WTC11 (cell line): ENCODE measurements around the gene SIAE.

Experiments
- ETV6 ChIP-seq: sonication (generic); formaldehyde crosslinking; IDR thresholded peaks from 2 replicates; pipeline ENCODE4 v1.8.1; 2022; ENCODE audit warnings: mild to moderate bottlenecking, missing genetic modification reagents
- HMGA2 ChIP-seq: fragments of 250-450 bp; sonication (Bioruptor Pico); IDR thresholded peaks from 2 replicates; pipeline ENCODE4 v1.4.0; 2021; ENCODE audit warnings: mild to moderate bottlenecking, moderate library complexity
- JUN ChIP-seq: sonication (generic); formaldehyde crosslinking; IDR thresholded peaks from 2 replicates; pipeline ENCODE4 v1.8.0; 2023; ENCODE audit warnings: mild to moderate bottlenecking, missing genetic modification reagents
- NFYB ChIP-seq: sonication (generic); formaldehyde crosslinking; conservative IDR thresholded peaks from 2 replicates; pipeline ENCODE4 v1.8.0; 2022; ENCODE audit warnings: low read depth, missing genetic modification reagents
- TF ChIP-seq, protein P1 (sequence below): sonication (generic); formaldehyde crosslinking; IDR thresholded peaks from 2 replicates; pipeline ENCODE4 v1.8.1; 2023; ENCODE audit warnings: mild to moderate bottlenecking, missing genetic modification reagents, moderate library complexity
- TF ChIP-seq, protein P2 (sequence below): fragments of 200-600 bp; IDR thresholded peaks from 2 replicates; pipeline ENCODE4 v1.8.0; 2022; ENCODE audit warnings: antibody characterized with exemption
- TF ChIP-seq, protein P3 (sequence below): sonication (generic); formaldehyde crosslinking; IDR thresholded peaks from 2 replicates; pipeline ENCODE4 v1.8.1; 2022; ENCODE audit warnings: mild to moderate bottlenecking, moderate library complexity, missing genetic modification reagents
- TF ChIP-seq, protein P4 (sequence below): sonication (generic); formaldehyde crosslinking; IDR thresholded peaks from 2 replicates; pipeline ENCODE4 v1.8.1; 2023; ENCODE audit warnings: mild to moderate bottlenecking, missing genetic modification reagents, moderate library complexity
- TF ChIP-seq, protein P5 (sequence below): sonication (generic); formaldehyde crosslinking; conservative IDR thresholded peaks from 2 replicates; pipeline ENCODE4 v1.8.1; 2022; ENCODE audit warnings: mild to moderate bottlenecking, missing genetic modification reagents
- TF ChIP-seq, protein P6 (sequence below): sonication (generic); formaldehyde crosslinking; IDR thresholded peaks from 2 replicates; pipeline ENCODE4 v1.8.0; 2023; ENCODE audit warnings: missing genetic modification reagents
- TF ChIP-seq, protein P7 (sequence below): fragments of 250-450 bp; sonication (Bioruptor Pico); IDR thresholded peaks from 2 replicates; pipeline ENCODE4 v1.8.0; 2021; ENCODE audit warnings: mild to moderate bottlenecking
- TF ChIP-seq, protein P8 (sequence below): sonication (generic); formaldehyde crosslinking; IDR thresholded peaks from 2 replicates; pipeline ENCODE4 v1.8.0; 2022; ENCODE audit warnings: mild to moderate bottlenecking, missing genetic modification reagents

DNA sequence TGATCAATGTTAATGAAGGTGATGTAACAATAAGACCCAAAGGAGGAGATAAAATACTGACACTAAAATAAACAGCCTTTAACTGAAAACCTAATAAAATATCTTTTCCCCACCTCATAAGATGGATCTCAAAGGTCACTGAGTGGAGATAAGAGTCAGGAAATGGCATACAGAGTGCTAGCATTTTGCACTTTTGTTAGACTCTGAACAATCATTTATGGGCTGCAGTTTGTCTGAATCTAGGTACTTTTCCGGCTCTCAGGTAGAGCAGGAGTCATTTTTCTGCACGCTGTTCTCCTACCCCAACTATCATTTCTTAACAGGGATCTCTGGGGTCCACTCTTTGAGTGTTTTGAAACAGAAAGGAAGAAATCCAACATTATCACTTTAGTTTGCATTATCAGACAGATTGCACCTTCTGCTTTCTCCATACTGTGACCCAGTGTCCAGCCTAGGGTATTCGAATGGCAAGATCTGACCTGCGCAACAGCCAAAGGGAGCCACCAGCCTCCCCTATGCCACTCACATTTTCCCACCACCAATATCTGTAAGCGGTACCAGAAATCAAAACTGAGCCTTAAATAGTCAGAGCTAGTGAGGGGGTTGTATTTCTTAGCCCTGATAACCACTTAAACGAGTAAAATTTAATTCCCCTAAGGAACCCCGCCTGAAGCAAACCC is 863 bp downstream of the SIAE start:
- TF ChIP-seq, protein P1, sequence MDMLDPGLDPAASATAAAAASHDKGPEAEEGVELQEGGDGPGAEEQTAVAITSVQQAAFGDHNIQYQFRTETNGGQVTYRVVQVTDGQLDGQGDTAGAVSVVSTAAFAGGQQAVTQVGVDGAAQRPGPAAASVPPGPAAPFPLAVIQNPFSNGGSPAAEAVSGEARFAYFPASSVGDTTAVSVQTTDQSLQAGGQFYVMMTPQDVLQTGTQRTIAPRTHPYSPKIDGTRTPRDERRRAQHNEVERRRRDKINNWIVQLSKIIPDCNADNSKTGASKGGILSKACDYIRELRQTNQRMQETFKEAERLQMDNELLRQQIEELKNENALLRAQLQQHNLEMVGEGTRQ (CRISPR knock-in tag) = no peak
- TF ChIP-seq, protein P2, sequence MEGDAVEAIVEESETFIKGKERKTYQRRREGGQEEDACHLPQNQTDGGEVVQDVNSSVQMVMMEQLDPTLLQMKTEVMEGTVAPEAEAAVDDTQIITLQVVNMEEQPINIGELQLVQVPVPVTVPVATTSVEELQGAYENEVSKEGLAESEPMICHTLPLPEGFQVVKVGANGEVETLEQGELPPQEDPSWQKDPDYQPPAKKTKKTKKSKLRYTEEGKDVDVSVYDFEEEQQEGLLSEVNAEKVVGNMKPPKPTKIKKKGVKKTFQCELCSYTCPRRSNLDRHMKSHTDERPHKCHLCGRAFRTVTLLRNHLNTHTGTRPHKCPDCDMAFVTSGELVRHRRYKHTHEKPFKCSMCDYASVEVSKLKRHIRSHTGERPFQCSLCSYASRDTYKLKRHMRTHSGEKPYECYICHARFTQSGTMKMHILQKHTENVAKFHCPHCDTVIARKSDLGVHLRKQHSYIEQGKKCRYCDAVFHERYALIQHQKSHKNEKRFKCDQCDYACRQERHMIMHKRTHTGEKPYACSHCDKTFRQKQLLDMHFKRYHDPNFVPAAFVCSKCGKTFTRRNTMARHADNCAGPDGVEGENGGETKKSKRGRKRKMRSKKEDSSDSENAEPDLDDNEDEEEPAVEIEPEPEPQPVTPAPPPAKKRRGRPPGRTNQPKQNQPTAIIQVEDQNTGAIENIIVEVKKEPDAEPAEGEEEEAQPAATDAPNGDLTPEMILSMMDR = no peak
- no peak for TF ChIP-seq ETV6 (CRISPR knock-in tag)
- TF ChIP-seq, protein P3, sequence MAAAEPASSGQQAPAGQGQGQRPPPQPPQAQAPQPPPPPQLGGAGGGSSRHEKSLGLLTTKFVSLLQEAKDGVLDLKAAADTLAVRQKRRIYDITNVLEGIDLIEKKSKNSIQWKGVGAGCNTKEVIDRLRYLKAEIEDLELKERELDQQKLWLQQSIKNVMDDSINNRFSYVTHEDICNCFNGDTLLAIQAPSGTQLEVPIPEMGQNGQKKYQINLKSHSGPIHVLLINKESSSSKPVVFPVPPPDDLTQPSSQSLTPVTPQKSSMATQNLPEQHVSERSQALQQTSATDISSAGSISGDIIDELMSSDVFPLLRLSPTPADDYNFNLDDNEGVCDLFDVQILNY (CRISPR knock-in tag) = no peak
- TF ChIP-seq, protein P4, sequence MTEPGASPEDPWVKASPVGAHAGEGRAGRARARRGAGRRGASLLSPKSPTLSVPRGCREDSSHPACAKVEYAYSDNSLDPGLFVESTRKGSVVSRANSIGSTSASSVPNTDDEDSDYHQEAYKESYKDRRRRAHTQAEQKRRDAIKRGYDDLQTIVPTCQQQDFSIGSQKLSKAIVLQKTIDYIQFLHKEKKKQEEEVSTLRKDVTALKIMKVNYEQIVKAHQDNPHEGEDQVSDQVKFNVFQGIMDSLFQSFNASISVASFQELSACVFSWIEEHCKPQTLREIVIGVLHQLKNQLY (CRISPR knock-in tag) = no peak
- TF ChIP-seq, protein P5, sequence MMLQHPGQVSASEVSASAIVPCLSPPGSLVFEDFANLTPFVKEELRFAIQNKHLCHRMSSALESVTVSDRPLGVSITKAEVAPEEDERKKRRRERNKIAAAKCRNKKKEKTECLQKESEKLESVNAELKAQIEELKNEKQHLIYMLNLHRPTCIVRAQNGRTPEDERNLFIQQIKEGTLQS = no peak
- TF ChIP-seq HMGA2 (CRISPR knock-in tag) = no peak
- no peak for TF ChIP-seq NFYB (CRISPR knock-in tag)
- TF ChIP-seq, protein P6, sequence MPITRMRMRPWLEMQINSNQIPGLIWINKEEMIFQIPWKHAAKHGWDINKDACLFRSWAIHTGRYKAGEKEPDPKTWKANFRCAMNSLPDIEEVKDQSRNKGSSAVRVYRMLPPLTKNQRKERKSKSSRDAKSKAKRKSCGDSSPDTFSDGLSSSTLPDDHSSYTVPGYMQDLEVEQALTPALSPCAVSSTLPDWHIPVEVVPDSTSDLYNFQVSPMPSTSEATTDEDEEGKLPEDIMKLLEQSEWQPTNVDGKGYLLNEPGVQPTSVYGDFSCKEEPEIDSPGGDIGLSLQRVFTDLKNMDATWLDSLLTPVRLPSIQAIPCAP (CRISPR knock-in tag) = no peak
- TF ChIP-seq, protein P7, sequence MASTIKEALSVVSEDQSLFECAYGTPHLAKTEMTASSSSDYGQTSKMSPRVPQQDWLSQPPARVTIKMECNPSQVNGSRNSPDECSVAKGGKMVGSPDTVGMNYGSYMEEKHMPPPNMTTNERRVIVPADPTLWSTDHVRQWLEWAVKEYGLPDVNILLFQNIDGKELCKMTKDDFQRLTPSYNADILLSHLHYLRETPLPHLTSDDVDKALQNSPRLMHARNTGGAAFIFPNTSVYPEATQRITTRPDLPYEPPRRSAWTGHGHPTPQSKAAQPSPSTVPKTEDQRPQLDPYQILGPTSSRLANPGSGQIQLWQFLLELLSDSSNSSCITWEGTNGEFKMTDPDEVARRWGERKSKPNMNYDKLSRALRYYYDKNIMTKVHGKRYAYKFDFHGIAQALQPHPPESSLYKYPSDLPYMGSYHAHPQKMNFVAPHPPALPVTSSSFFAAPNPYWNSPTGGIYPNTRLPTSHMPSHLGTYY (CRISPR knock-in tag) = no peak
- TF ChIP-seq, protein P8, sequence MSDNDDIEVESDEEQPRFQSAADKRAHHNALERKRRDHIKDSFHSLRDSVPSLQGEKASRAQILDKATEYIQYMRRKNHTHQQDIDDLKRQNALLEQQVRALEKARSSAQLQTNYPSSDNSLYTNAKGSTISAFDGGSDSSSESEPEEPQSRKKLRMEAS (CRISPR knock-in tag) = no peak
- no peak for TF ChIP-seq JUN (CRISPR knock-in tag)
